DOHH2 (cell line): Measurements from ENCODE around the gene EIF4E3.

Source experiments
- CTCF ChIP-seq: fragments of 200-600 bp; sonication (generic); IDR thresholded peaks from one replicate; pipeline ENCODE4 v1.5.1; 2014; ENCODE audit warnings: antibody characterized with exemption, mild to moderate bottlenecking, low read depth, low read length; ENCODE audit not compliant: poor library complexity, severe bottlenecking
- EZH2phosphoT487 ChIP-seq: fragments of 200-600 bp; sonication (generic); IDR thresholded peaks from 2 replicates; pipeline ENCODE4 v1.6.1; 2017; ENCODE audit warnings: borderline replicate concordance, mild to moderate bottlenecking, antibody characterized with exemption, low read length, moderate library complexity, mixed read lengths

DNA sequence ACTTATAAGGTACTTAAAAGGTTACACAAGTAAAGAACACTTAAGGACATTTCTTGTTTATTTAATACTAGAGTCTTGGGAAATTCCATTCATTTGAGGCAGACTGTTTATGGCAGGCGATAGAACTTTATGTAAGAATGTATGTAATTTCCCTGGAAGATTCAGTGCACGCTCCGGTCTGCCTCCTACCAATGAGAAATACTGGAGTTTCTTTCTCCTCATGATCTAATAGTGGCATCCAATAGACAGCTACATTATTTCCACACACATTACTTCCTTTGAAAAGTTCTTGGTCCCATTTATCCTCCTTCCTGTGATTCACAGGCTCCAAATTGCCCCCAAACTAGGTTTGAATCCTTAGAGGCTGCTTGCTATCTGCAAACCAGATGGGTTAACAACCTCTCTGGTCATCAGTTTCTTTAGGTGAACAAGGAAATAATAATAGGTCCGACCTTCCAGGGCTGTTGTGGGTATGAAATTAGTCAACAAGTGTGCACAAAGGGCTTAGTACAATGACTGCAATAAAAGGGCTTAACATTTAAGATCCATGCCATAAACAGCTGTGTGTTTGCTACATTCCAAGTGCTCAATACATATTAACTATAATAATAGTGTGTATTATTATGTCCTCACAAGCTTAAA is 30.7 kb downstream of the EIF4E3 start:
- TF ChIP-seq CTCF: no peak
- TF ChIP-seq EZH2phosphoT487: no peak
